HepG2 (cell line): Measurements from ENCODE around the gene NOL4L. TPM values are rescaled to one million over a fixed set of nuclear protein-coding genes. Genes with fewer than 3 reads are reported as not detected.

ENCODE experiments used
- DPF2 ChIP-seq: sonication (generic); formaldehyde crosslinking; IDR thresholded peaks from 2 replicates; pipeline ENCODE4 v1.4.0; 2020; ENCODE audit warnings: mild to moderate bottlenecking, low read depth, missing genetic modification reagents, borderline replicate concordance
- MTF2 ChIP-seq: sonication (generic); formaldehyde crosslinking; IDR thresholded peaks from 2 replicates; pipeline ENCODE4 v1.5.0; 2020; ENCODE audit warnings: missing genetic modification reagents, borderline replicate concordance
- SMAD1 ChIP-seq: sonication (generic); formaldehyde crosslinking; IDR thresholded peaks from 2 replicates; pipeline ENCODE4 v1.4.0; 2020; ENCODE audit warnings: missing genetic modification reagents, low read depth, mild to moderate bottlenecking, borderline replicate concordance
- ZNF274 ChIP-seq: sonication (generic); formaldehyde crosslinking; IDR thresholded peaks from 2 replicates; pipeline ENCODE4 v1.5.1; 2020; ENCODE audit warnings: mild to moderate bottlenecking, missing genetic modification reagents
- ZNF343 ChIP-seq: sonication (generic); formaldehyde crosslinking; IDR thresholded peaks from 2 replicates; pipeline ENCODE4 v1.4.0; 2020; ENCODE audit warnings: mild to moderate bottlenecking, missing genetic modification reagents
- ZNF557 ChIP-seq: sonication (generic); formaldehyde crosslinking; IDR thresholded peaks from 2 replicates; pipeline ENCODE4 v1.4.0; 2020; ENCODE audit warnings: missing genetic modification reagents
- ZNF616 ChIP-seq: sonication (generic); formaldehyde crosslinking; IDR thresholded peaks from 2 replicates; pipeline ENCODE4 v1.5.0; 2020; ENCODE audit warnings: low read depth, mild to moderate bottlenecking, missing genetic modification reagents
- polyA plus RNA-seq, 8 experiments: library from polyadenylated mRNA; depleted of rRNA in 3 of 8; stranded (reverse) in 7 of 8; unstranded in 1 of 8; fragments of >200 nt; fragmentation: Illumina TruSeq in 4 of 8; extraction: Trizol in 4 of 8; gene quantifications; 2 replicates each; pipeline versions ENCODE4 v1.2.1 to v1.2.3, GENCODE V29; 2011 to 2016; ENCODE audit warnings: low read depth in 4 of 8, missing spikeins in 1 of 8, mixed read lengths in 1 of 8; ENCODE audit not compliant: insufficient read depth in 1 of 8
- total RNA-seq, 5 experiments: library from RNA; depleted of rRNA; stranded (reverse); fragments of >200 nt; fragmentation: Illumina TruSeq; extraction: Trizol; gene quantifications; 2 replicates each; pipeline ENCODE4 v1.2.3, GENCODE V29; 2016; ENCODE audit warnings: low read depth in 1 of 5
- TF ChIP-seq, protein P1 (sequence below): sonication (generic); formaldehyde crosslinking; IDR thresholded peaks from 2 replicates; pipeline ENCODE4 v1.4.0; 2020; ENCODE audit warnings: mild to moderate bottlenecking, low read depth, missing genetic modification reagents
- TF ChIP-seq, protein P2 (sequence below): sonication (generic); formaldehyde crosslinking; IDR thresholded peaks from 2 replicates; pipeline ENCODE4 v1.4.0; 2020; ENCODE audit warnings: mild to moderate bottlenecking, missing genetic modification reagents
- TF ChIP-seq, protein P3 (sequence below): sonication (generic); formaldehyde crosslinking; IDR thresholded peaks from 2 replicates; pipeline ENCODE4 v1.5.1; 2020; ENCODE audit warnings: missing genetic modification reagents, mild to moderate bottlenecking, borderline replicate concordance
- TF ChIP-seq, protein P4 (sequence below): IDR thresholded peaks from 2 replicates; pipeline ENCODE4 v1.6.1; 2012; ENCODE audit warnings: inconsistent platforms
- TF ChIP-seq, protein P5 (sequence below): sonication (generic); formaldehyde crosslinking; IDR thresholded peaks from 2 replicates; pipeline ENCODE4 v1.4.0; 2020; ENCODE audit warnings: missing genetic modification reagents, low read depth, mild to moderate bottlenecking, borderline replicate concordance
- TF ChIP-seq, protein P6 (sequence below), 2 experiments: fragments of 450-650 bp in 1 of 2; sonication (generic) in 1 of 2; formaldehyde crosslinking in 1 of 2; IDR thresholded peaks; 2 replicates each; pipeline versions ENCODE4 v1.6.1 to v1.8.0; 2016 to 2022; ENCODE audit warnings: antibody characterized with exemption in 1 of 2, mild to moderate bottlenecking in 1 of 2, missing genetic modification reagents in 1 of 2

NOL4L gene
- total and polyA plus RNA-seq, 2 of the 13 experiments (the other 11 are each of a cell fraction or from before 2014, with no cell fraction given), result 16.6 to 35.4 TPM

DNA sequence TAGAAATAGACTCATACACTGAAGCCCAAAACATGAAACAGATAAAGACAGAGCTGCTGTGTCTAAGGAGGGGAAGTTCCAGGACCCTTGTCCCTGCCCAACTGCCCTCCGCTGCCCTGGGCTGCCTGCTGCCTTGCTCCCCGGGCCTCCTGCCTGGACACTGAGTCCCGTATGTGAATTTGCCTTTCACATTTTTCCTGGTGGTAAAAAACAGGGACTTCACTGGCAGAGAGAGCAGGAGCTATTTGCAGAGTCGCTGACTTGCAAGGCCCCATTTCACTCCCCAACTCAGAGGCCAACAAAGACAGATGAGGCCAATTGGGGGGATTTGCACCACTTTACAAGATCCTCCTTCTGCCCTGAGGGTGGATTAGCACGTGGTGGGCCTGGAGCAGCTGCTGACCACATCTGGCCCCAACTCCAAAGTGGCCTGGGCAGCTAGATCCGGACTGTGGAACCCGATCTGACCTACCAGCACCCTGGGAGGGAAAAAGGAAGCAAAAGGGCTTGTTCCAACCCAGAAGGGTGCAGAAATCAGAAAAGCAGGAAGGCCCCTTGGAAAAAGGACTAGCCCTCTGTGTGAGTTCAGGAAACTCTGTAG is 61.4 kb downstream of the NOL4L start (continued):
- TF ChIP-seq MTF2 (peak; percentile 75; the same call in 1 of the 2 replicates), ZNF274 (CRISPR knock-in tag) (0 out of 2 replicates have a peak, but pooled peaks have one; percentile 61), ZNF343 (CRISPR knock-in tag) (0 out of 2 replicates have a peak, but pooled peaks have one; percentile 5), ZNF616 (CRISPR knock-in tag) (no peak), DPF2 (CRISPR knock-in tag) (0 out of 2 replicates have a peak, but pooled peaks have one; percentile 23), SMAD1 (no peak), ZNF557 (CRISPR knock-in tag) (0 out of 2 replicates have a peak, but pooled peaks have one; percentile 4)
- TF ChIP-seq, protein P1, sequence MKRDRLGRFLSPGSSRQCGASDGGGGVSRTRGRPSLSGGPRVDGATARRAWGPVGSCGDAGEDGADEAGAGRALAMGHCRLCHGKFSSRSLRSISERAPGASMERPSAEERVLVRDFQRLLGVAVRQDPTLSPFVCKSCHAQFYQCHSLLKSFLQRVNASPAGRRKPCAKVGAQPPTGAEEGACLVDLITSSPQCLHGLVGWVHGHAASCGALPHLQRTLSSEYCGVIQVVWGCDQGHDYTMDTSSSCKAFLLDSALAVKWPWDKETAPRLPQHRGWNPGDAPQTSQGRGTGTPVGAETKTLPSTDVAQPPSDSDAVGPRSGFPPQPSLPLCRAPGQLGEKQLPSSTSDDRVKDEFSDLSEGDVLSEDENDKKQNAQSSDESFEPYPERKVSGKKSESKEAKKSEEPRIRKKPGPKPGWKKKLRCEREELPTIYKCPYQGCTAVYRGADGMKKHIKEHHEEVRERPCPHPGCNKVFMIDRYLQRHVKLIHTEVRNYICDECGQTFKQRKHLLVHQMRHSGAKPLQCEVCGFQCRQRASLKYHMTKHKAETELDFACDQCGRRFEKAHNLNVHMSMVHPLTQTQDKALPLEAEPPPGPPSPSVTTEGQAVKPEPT (CRISPR knock-in tag), result peak; percentile 23; the same call in 1 of the 2 replicates
- TF ChIP-seq, protein P2, sequence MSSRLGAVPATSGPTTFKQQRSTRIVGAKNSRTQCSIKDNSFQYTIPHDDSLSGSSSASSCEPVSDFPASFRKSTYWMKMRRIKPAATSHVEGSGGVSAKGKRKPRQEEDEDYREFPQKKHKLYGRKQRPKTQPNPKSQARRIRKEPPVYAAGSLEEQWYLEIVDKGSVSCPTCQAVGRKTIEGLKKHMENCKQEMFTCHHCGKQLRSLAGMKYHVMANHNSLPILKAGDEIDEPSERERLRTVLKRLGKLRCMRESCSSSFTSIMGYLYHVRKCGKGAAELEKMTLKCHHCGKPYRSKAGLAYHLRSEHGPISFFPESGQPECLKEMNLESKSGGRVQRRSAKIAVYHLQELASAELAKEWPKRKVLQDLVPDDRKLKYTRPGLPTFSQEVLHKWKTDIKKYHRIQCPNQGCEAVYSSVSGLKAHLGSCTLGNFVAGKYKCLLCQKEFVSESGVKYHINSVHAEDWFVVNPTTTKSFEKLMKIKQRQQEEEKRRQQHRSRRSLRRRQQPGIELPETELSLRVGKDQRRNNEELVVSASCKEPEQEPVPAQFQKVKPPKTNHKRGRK, result no peak
- TF ChIP-seq, protein P3, sequence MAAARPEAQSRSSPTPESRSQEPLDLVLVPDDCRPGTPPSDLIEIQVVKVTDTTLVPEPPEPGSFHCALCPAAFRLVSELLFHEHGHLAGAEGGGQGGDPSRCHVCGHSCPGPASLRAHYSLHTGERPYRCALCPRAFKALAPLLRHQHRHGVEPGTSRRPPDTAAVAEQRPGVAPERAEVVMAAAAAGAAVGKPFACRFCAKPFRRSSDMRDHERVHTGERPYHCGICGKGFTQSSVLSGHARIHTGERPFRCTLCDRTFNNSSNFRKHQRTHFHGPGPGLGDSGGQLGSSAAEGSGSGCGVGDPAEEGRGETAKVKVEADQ (CRISPR knock-in tag), result no peak
- TF ChIP-seq, protein P4, sequence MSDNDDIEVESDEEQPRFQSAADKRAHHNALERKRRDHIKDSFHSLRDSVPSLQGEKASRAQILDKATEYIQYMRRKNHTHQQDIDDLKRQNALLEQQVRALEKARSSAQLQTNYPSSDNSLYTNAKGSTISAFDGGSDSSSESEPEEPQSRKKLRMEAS, result peak; percentile 87
- TF ChIP-seq, protein P5, sequence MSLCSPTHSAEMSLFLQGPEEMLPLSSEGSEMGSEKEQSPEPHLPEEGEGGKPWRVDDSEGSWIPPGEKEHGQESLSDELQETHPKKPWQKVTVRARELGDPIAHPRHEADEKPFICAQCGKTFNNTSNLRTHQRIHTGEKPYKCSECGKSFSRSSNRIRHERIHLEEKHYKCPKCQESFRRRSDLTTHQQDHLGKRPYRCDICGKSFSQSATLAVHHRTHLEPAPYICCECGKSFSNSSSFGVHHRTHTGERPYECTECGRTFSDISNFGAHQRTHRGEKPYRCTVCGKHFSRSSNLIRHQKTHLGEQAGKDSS (CRISPR knock-in tag), result no peak; the same call in 1 of the 2 replicates
- TF ChIP-seq, protein P6, sequence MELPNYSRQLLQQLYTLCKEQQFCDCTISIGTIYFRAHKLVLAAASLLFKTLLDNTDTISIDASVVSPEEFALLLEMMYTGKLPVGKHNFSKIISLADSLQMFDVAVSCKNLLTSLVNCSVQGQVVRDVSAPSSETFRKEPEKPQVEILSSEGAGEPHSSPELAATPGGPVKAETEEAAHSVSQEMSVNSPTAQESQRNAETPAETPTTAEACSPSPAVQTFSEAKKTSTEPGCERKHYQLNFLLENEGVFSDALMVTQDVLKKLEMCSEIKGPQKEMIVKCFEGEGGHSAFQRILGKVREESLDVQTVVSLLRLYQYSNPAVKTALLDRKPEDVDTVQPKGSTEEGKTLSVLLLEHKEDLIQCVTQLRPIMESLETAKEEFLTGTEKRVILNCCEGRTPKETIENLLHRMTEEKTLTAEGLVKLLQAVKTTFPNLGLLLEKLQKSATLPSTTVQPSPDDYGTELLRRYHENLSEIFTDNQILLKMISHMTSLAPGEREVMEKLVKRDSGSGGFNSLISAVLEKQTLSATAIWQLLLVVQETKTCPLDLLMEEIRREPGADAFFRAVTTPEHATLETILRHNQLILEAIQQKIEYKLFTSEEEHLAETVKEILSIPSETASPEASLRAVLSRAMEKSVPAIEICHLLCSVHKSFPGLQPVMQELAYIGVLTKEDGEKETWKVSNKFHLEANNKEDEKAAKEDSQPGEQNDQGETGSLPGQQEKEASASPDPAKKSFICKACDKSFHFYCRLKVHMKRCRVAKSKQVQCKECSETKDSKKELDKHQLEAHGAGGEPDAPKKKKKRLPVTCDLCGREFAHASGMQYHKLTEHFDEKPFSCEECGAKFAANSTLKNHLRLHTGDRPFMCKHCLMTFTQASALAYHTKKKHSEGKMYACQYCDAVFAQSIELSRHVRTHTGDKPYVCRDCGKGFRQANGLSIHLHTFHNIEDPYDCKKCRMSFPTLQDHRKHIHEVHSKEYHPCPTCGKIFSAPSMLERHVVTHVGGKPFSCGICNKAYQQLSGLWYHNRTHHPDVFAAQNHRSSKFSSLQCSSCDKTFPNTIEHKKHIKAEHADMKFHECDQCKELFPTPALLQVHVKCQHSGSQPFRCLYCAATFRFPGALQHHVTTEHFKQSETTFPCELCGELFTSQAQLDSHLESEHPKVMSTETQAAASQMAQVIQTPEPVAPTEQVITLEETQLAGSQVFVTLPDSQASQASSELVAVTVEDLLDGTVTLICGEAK (IDR thresholded peaks at IDR 0.05), result no peak
- TF ChIP-seq, protein P6 (CRISPR knock-in tag; IDR thresholded peaks at IDR 0.05), result no peak
